Measurements from ENCODE around the gene RXRB.
A peak's percentile ranks its signal among the peaks of the same experiment; 100 is the strongest.
"Not testable (repeated sequence)": the region's sequence is repeated elsewhere in the genome, so short reads cannot be mapped to it uniquely, and the experiment has no call there.

The RXRB gene

DNA sequence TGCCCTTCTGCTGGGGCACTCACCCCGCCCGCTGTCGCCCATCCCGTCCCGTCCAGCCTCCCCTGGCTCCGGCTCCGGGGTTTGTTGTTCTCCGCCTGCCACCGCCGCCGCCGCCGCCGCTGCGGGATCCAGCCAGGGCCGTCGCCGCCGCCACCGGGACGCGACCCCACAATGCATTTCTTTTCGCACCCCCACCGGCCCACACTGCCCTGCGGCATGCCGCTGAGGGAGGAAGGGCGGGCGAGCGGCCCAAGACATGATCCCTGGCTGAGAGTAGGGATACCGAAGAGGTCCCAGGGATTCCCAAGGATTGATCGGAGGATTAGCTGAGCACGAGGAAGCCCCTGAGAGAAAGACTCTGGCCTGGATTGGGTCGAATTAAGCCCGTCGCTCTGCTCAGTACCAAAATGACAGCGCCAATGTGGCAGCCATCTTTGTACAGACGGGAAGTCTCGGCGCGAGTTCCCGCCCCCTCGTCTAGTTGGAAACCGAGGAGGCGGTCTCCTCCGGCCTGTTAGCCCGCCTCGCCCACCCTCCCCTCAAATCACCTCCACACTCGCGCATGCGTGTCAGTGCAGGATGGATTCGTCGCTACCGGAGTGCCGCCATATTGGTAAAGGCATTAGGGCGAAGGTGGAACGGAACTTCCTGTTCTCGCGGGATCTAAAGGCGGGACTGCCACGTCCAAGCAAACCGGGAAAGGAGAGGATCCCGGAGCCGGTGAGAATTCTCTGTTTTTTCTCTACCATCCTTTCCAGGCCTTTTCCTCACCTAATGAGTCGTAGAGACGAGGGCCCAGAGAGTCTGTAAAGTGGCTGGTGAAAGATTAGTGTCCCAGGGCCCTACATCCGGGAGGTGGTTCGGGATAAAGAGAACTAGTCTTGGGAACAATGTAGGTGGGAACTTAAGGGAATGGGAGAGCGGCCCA lies at the start of gene RXRB, which contains the start of gene SLC39A7:
RXRB (minus strand) TSS at position 447 of the 928 bp plus-strand sequence; CDS start at position 258, 189 bp downstream.
SLC39A7 (plus strand) TSS at position 649 of the 928 bp plus-strand sequence. CDS start 379 bp downstream, outside the sequence.
- peak; percentile 99 for DNase-seq (ENCODE audit: low read depth in 2 of 2)

- DNase-seq (ENCODE audit: low read depth in 2 of 2), result no peak
Measured at GRCh38 chr6:33249732-33250630, 49.5 kb upstream of the RXRB start.

GRCh38 chr6:33248932-33249731 lies 48.7 kb upstream of the RXRB start:
- DNase-seq (ENCODE audit: low read depth in 2 of 2), result peak; percentile 98 to 99

DNA sequence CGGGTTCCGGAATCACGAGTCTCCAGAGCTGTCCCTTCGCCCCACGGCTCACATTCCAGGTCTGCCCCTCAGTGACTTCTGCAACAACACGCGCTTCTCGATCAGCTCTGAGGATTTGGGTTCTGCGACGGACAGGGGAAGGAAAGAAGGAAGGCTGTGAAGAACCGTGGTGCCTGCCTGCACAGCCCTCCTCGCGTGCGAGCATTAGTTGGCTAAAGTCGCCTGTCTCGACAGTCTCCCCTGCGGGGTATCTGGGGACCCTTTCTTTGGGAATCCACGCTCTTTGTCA lies 48.1 kb upstream of the RXRB start:
- no peak for DNase-seq (ENCODE audit: low read depth in 2 of 2)

DNA sequence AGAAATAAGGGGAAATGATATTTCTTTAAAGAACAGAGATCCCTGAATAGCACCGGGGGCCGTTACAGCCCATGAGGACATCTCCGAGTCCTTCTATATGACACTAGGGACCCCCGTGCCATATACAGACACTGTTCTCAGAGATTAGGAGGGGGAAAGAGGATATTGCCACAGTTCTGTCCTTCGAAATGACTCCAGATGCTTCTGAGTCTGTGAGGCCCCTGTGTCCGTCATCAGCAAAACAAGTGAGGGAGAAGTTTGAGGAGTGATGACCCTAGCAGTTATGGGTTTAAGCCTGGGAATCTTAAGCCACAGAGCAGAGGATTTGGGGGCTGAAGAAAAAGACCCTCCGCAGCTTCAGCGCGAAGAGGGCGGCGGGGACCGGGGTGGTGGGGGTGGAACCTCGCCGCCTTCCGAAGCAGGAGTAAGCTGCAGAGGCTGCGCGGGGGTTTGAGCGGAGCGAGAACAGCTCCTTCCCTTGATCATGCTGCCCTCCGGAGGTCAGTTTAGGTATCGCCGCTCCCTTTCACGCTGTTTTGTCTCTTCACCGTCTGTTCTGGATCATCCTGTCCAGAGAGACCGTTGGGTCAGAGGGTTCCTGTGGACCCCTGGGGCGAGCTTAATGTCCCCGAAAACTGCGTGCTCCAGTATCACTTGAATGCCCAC lies 47.6 kb upstream of the RXRB start:
- peak; percentile 53 to 65 for DNase-seq (ENCODE audit: low read depth in 2 of 2)

DNA sequence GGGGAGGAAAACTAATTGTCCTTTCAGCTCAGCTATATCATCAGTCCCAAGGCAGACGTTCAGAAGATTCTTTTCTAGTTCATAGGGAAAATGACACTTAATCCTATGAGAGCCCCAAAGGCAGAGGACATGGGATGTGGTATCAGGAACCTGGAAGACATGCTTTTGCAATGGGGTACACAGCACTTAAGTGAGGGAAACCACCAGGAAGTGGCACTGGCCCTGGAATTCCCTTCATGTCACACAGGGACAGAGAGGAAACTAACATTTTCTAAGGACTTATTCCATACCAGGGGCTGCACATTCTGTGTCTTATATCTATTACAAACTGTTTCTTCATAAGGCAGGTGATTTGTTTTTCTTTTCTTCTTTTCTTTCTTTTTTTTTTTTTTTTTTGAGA lies 43.0 kb upstream of the RXRB start:
- no peak for DNase-seq (ENCODE audit: low read depth in 2 of 2)

DNA sequence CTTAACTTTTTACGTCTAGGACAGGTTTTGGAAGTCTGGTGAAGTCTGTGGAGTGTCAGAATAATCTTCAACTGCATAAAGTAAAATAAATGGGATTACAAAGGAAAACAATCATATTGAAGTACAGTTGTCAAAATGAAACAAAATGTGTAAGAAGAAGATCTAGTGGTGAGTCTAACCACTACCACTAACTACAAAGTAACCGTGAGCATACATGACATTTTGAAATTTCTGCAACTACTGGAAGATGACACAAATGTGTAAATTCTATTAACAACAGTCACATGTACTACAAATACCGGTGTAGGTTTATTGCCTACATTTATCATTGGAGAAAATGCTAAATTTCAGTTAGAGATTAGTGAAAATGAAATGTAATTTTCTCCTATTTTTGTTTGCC lies 41.5 kb upstream of the RXRB start:
- no peak for DNase-seq (ENCODE audit: low read depth in 2 of 2)

GRCh38 chr6:33237741-33238140 lies 37.3 kb upstream of the RXRB start:
- no peak for DNase-seq (ENCODE audit: low read depth in 2 of 2)

- no peak for DNase-seq (ENCODE audit: low read depth in 2 of 2)
Measured at GRCh38 chr6:33236852-33237251, 36.4 kb upstream of the RXRB start.

DNA sequence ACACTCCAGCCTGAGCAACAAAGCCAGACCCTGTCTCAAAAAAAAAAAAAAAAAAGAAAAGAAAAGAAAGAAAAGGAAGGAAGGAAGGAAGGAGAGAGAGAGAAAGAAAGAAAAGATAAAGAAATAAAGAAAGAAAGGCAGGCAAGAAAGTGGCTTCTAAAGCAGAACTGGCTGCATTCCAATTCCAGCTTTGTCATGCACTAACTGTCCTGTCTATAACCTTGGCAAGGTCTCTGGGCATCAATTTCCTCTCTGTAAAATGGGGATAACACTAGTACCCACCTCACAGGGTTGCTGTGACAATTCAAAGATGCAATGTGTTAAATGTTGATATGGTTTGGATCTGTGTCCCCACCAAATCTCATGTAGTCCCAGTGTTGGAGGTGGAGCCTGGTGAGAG lies 35.9 kb upstream of the RXRB start:
- no peak for DNase-seq (ENCODE audit: low read depth in 2 of 2)

DNA sequence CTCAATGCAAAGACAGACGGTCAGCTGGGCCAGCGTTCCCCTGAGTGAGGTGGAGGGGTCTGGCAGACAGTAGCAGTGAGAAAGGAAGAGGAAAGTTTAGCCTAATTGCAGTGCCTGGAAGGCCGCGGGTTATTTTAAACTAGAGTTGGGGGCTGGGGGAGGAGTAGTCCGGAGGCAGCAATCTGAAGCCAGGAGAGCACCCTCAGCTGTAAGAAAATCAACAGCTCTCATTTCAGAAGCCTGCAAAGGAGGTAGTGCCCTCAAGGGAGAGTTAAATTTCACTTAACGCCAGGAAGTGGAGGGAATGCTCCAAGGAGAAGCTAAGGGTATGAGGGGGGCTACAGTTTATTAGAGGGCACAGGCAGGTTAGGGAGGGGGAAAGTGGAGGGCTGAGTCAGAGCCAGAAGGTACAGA lies 34.8 kb upstream of the RXRB start:
- no peak for DNase-seq (ENCODE audit: low read depth in 2 of 2)

DNA sequence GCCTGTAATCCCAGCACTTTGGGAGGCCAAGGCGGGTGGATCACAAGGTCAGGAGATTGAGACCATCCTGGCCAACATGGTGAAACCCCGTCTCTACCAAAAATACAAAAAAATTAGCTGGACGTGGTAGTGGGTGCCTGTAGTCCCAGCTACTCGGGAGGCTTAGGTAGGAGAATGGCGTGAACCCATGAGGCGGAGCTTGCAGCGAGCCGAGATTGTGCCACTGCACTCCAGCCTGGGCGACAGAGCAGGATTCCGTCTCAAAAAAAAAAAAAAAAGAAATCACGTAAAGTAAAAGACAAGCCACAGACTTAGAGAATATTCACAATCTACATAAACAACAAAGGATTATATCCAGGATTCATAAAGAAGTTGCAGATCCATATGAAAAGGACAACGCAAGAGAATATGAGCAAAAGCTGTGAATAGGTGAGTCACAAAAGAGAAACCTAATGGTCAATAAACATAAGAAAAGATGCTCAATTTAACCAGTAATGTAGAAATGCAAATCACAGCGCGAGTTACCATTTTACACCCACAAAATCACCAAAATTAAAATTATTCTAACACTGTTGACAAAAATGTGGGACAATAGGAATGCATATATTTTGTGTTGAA lies 26.1 kb upstream of the RXRB start:
- not testable (repeated sequence) for DNase-seq (ENCODE audit: low read depth in 2 of 2)

DNA sequence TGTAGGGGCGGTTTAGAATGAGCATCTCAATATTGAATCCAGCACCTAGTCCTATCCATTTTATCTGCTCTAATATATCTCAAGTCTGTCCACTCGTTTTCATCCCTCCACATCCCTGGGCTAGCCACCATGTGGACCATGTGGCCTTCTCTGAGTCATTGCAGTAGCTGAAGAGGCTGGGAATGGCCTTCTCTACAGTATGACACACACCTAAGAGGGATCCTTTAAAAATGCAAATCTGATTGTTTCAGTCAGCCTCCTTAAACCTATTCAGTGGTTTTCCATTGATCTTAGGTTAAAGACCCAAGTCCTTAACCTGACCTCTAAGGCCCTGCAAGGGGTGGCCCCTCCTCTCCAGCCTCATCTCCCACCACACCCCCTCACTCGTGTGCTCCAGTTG lies 17.2 kb upstream of the RXRB start:
- DNase-seq (ENCODE audit: low read depth in 2 of 2), result no peak

DNA sequence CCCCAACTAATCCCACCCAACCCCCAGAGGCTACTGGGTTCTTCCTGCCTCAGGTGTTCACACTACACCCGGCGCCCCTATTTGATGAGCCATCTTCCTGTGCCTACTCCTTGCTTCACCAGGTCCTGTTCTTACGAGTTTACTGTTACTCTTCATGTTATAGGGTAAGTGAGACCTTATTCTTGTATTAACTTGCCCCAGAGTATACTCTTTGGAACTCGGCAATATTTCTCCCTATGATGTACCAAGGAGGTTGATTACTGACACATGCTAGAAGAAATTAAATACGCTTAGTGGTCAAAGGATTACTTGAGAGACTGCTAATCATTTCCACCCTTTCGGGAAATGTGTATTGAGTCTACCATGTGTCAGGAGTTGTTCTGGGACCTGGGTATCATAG lies 16.8 kb upstream of the RXRB start:
- no peak for DNase-seq (ENCODE audit: low read depth in 2 of 2)

- DNase-seq (ENCODE audit: low read depth in 2 of 2), result no peak
Measured at GRCh38 chr6:33216117-33216649, 15.7 kb upstream of the RXRB start.

DNA sequence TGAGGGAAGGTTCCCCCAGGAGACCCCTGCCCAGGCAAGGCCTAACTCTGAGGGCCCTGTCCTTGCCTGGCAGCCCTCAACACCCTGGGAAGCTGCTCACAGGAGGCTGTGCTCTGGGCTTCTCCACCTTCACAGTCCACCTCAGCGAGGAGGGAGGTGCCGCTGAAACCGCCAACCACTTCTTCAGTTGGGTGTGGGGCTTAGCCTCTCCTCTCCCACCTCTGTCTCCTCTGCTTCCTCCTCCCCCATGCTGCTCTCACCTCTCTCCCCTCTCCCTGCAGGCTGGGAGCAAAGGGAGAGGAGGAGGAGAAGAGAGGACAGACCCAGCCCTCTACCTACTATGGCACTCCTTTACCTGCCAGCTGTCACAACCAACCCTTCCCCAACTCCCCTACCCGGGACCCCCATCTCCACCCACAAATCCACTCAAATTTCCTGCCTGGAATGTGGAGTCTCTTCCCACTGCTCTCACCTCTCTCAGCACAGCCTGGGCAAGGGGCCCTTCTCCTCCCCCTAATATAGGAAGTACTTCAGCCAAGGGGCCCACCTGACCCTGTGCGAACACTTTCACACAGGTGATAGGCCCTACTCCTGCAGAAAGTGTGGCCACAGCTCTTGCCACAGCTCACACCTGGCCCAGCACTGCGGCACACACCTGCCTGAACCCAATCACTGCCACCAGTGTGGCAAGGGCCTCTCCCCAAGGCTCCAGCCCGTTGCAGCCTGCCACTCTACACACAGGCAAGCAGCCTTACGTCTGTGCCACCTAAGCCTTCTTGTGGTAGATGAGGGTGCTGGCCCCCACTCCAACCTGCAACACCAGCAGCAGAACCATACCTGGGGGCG lies 15.0 kb upstream of the RXRB start:
- no peak for DNase-seq (ENCODE audit: low read depth in 2 of 2)

- DNase-seq (ENCODE audit: low read depth in 2 of 2), result no peak
Measured at GRCh38 chr6:33213989-33214335, 13.5 kb upstream of the RXRB start.

GRCh38 chr6:33213166-33213988 lies 12.9 kb upstream of the RXRB start:
- no peak for DNase-seq (ENCODE audit: low read depth in 2 of 2)

DNA sequence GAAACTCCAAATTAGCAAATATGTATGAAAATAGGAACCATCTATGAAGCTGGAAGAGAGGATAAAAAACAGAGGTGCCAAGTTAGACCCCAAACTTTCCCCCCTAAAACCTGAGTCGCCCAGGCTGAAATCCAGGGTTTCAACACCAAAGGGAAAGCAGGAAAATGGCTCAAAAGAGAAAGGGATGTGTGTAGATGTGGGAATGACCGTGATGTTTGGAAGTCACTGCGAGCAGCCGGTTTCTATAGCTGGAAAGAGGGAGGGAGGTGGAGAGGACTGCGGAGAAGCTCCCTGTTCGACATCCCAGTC lies 12.3 kb upstream of the RXRB start:
- no peak for DNase-seq (ENCODE audit: low read depth in 2 of 2)
